ENCODE data around the gene REEP1. TPM values are rescaled to one million over a fixed set of nuclear protein-coding genes. Genes with fewer than 3 reads are reported as not detected.

Gene REEP1
- total and polyA plus RNA-seq, 8 donors = 1.4 to 7.0 (median 4.0) TPM

- Histone ChIP-seq H3K27ac (no peak overlapping the region), H3K4me3 (no peak overlapping the region), H3K27me3 (no peaks in the 10 kb centered on the region), H3K4me1 (no peaks in the 10 kb centered on the region), H3K9me3 (no peaks in the 10 kb centered on the region), H3K36me3 (no peaks in the 10 kb centered on the region)
- FAIRE-seq = no peak
- no peak for ATAC-seq
- no peak for DNase-seq
- WGBS, 2 donors = 94 to 100% methylated on average over 1 of the region's 1 CpG
- intact Hi-C loops (cut with DNase I) = loop anchor here in 1 of 3 donors (10.0 kb wide), 1 partner anchor 151 kb away; no protein-coding TSS in a partner anchor
- TF ChIP-seq, protein P1, sequence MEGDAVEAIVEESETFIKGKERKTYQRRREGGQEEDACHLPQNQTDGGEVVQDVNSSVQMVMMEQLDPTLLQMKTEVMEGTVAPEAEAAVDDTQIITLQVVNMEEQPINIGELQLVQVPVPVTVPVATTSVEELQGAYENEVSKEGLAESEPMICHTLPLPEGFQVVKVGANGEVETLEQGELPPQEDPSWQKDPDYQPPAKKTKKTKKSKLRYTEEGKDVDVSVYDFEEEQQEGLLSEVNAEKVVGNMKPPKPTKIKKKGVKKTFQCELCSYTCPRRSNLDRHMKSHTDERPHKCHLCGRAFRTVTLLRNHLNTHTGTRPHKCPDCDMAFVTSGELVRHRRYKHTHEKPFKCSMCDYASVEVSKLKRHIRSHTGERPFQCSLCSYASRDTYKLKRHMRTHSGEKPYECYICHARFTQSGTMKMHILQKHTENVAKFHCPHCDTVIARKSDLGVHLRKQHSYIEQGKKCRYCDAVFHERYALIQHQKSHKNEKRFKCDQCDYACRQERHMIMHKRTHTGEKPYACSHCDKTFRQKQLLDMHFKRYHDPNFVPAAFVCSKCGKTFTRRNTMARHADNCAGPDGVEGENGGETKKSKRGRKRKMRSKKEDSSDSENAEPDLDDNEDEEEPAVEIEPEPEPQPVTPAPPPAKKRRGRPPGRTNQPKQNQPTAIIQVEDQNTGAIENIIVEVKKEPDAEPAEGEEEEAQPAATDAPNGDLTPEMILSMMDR (IDR thresholded peaks at IDR 0.05) = no peak
Observed at GRCh38 chr2:86375623-86376022, 38.2 kb upstream of the REEP1 start.

DNA sequence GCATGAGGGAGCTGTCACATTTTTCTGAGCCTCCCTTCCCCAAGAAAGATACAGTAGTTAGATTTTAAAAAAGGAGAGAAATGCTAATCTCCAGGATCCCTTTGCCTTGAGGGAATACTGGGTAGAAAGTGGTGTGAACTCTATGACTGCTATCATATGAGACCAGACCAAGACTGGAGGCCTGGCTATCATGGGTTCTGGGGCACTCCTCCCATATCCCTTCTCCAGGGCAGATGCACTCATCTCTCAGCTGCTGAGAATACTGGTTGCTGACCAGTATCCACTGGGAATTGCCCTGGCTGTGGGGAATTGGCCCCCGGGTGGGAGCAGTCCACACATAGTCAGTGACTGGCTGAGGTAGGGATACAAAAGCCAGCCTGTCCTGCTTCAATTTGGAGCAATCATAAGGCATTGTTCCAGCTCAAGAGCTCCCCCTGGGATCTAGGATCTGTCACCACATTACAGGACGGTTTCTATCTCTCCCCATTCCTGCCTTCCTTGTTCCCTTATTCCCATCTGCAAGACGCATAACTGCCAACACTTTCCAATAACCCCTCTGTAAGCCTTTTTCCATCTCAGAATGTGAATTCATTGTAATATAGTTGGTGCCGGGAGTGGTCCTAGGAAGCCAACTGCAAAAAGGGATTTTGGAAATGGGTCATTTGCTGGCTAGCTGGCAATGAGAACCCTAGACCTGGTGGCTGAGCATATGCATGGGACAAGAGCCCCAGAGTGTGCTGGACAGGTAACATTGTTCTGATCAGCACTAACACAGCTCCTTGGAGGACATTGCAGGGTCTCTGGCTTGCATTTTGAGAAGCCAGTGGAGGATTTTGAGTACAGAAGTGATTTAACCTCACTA lies 35.4 kb upstream of the REEP1 start:
- H3K4me3 ChIP-seq = no peak overlapping the region
- intact Hi-C loops (cut with DNase I) = loop anchor here in 2 of 3 donors (5.0 to 10.0 kb wide), 2 partner anchors 148 to 151 kb away; no protein-coding TSS in a partner anchor
- DNase-seq (peak in 3 of 6 donors; percentile 30 to 47 (median 35)), FAIRE-seq (no peak), ATAC-seq (peak; percentile 42 to 85 (median 84))
- TF ChIP-seq, protein P1 (IDR thresholded peaks at IDR 0.05) = peak; percentile 21 to 47 (median 36)
- H3K9me3 ChIP-seq = no peaks in the 10 kb centered on the region
- H3K4me1 ChIP-seq = peaks cover 3 to 6% (median 3%) of the 10 kb centered on the region in 3 donors
- H3K27ac ChIP-seq = no peak overlapping the region
- 15 to 22% methylated on average over 4 of the region's 4 CpGs for WGBS, 2 donors
- no peaks in the 10 kb centered on the region for H3K36me3 ChIP-seq
- no peaks in the 10 kb centered on the region for H3K27me3 ChIP-seq

DNA sequence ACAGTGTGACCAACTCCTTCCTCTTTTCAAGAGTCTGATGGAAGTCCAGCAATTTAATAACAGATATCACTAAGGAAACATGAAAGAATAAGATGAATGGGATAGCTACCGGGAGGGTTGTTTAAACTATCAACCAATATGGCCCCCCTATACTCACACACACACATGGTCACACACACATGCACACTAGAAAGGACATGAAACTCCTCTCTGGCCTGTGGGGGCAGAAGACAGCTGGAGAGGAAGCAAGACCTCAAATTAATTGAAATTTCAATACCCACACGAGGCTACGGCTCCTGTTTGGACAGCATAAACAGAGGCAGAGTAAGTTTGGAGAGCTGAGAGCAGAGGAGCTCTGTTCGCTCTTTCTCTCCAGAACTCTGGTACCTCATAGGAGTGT lies 34.7 kb upstream of the REEP1 start:
- 44 to 46% methylated on average over 4 of the region's 4 CpGs for WGBS, 2 donors
- FAIRE-seq (no peak), ATAC-seq (no peak), DNase-seq (no peak)
- intact Hi-C loops (cut with DNase I) = loop anchor here in 2 of 3 donors (5.0 to 10.0 kb wide), 2 partner anchors 147 to 150 kb away; no protein-coding TSS in a partner anchor
- Histone ChIP-seq H3K27ac (no peak overlapping the region), H3K9me3 (no peaks in the 10 kb centered on the region), H3K36me3 (no peaks in the 10 kb centered on the region), H3K4me1 (peaks cover 10 to 13% (median 11%) of the 10 kb centered on the region in 3 donors), H3K27me3 (no peaks in the 10 kb centered on the region), H3K4me3 (no peak overlapping the region)
- TF ChIP-seq, protein P1 (IDR thresholded peaks at IDR 0.05) = no peak

DNA sequence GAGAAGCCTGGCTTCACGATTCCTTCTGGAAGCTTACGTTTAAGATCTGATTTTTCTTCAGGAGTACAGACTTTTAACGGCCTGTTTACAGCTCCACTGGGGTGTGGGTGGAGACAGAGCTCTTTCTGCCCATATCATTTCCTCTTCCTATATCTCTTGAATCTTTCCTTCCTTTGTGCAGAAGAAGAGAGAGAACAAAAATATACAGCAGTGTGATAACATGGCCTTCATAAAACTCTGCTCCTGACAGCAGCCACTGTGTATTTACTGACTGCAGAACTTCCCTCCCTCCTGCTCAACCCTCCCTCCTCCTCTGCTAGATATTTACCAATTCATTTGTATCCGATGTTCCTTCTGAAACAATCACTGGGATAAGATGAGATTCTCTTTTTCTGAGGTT lies 34.1 kb upstream of the REEP1 start:
- Histone ChIP-seq H3K4me3 (no peak overlapping the region), H3K36me3 (no peaks in the 10 kb centered on the region), H3K27ac (no peak overlapping the region), H3K9me3 (no peaks in the 10 kb centered on the region), H3K27me3 (no peaks in the 10 kb centered on the region), H3K4me1 (peaks cover 11 to 20% (median 15%) of the 10 kb centered on the region in 3 donors)
- intact Hi-C loops (cut with DNase I) = loop anchor here in 2 of 3 donors (5.0 to 10.0 kb wide), 2 partner anchors 147 to 149 kb away; no protein-coding TSS in a partner anchor
- ATAC-seq (no peak), FAIRE-seq (no peak), DNase-seq (no peak)
- TF ChIP-seq, protein P1 (IDR thresholded peaks at IDR 0.05) = no peak
- 51 to 52% methylated on average over 4 of the region's 4 CpGs for WGBS, 2 donors

All from pancreas (tissue), 10 donors.